HCT116 (cell line): Measurements from ENCODE around the gene C1orf105. TPM values are rescaled to one million over a fixed set of nuclear protein-coding genes. Genes with fewer than 3 reads are reported as not detected.

ENCODE experiments used
- ATAC-seq: fragments of 200-7000 bp; cut with Tn5 transposase; 2 replicates; pipeline ENCODE4 v1.9.1; 2020; ENCODE audit warnings: mild to moderate bottlenecking, moderate library complexity
- BruUV-seq: library from RNA; stranded (reverse); fragments of 400-500 nt; replicated peaks from 2 replicates; lab custom pipeline; 2021; lab: Mats Ljungman, UMichigan
- CTCF ChIA-PET: fragments of 300-600 bp; sonication (Branson Sonifier 250); formaldehyde crosslinking; loops from one replicate; lab custom pipeline; 2021; ENCODE audit warnings: antibody characterized with exemption; lab: Charles Lee
- POLR2A ChIA-PET: fragments of 300-600, 350-600 bp; sonication (Branson Sonifier 250); formaldehyde crosslinking; loops from one replicate; lab custom pipeline; 2021; ENCODE audit warnings: antibody characterized with exemption; lab: Charles Lee
- RAD21 ChIA-PET, 2 experiments: fragments of 300-600 bp; sonication (Branson Sonifier 250); formaldehyde crosslinking; loops; one replicate each; lab custom pipeline; 2023; ENCODE audit warnings: low total read pairs in 2 of 2; ENCODE audit not compliant: uncharacterized antibody in 2 of 2, unreplicated experiment in 2 of 2, low non-redundant PET in 1 of 2; lab: Charles Lee
- DNase-seq: peaks from one replicate; pipeline ENCODE4 v3.0.0-alpha.2; 2010; ENCODE audit warnings: low read depth, low spot score
- H2AFZ ChIP-seq: fragments of 200-600 bp; shearing (Covaris generic), sonication (generic); 2 replicates; pipeline ENCODE4 v1.6.1; 2017; ENCODE audit warnings: low read depth, mixed run types, mixed read lengths, antibody characterized with exemption, low read length; ENCODE audit not compliant: poor library complexity, severe bottlenecking
- H3K27ac ChIP-seq: 2 replicates; pipeline ENCODE4 v1.5.1; 2012; ENCODE audit warnings: low read depth, low read length
- H3K27me3 ChIP-seq: fragments of 200-600 bp; sonication (generic); 2 replicates; pipeline ENCODE4 v1.6.1; 2016; ENCODE audit warnings: mixed run types, low read length, mixed read lengths; ENCODE audit not compliant: insufficient read depth
- H3K36me3 ChIP-seq, 2 experiments: fragments of 200-500 bp in 1 of 2; fragments of 200-600 bp in 1 of 2; sonication (Bioruptor generic) in 1 of 2; sonication (generic) in 1 of 2; 2 replicates each; pipeline versions ENCODE4 v1.5.1 to v1.6.1; 2014 to 2016; ENCODE audit warnings: low read length in 2 of 2, inconsistent platforms in 1 of 2, mixed read lengths in 1 of 2, mixed run types in 1 of 2; ENCODE audit not compliant: insufficient read depth in 2 of 2, control insufficient read depth in 1 of 2
- H3K4me1 ChIP-seq, 2 experiments: fragments of 200-600 bp in 1 of 2; sonication (generic) in 1 of 2; 2 replicates each; pipeline versions ENCODE4 v1.5.1 to v1.6.1; 2012 to 2017; ENCODE audit warnings: low read length in 2 of 2, inconsistent platforms in 1 of 2, mild to moderate bottlenecking in 1 of 2, mixed read lengths in 1 of 2, mixed run types in 1 of 2, moderate library complexity in 1 of 2; ENCODE audit not compliant: insufficient read depth in 2 of 2, control insufficient read depth in 1 of 2
- H3K4me2 ChIP-seq: fragments of 200-600 bp; sonication (generic); 2 replicates; pipeline ENCODE4 v1.6.1; 2017; ENCODE audit warnings: mixed run types, low read length, mixed read lengths
- H3K4me3 ChIP-seq, 2 experiments: fragments of 200-600 bp in 1 of 2; sonication (generic) in 1 of 2; replicated peaks in 1 of 2; 2 replicates each; pipeline ENCODE4 v1.5.1; 2011 to 2016; ENCODE audit warnings: low read length in 2 of 2, control low read depth in 1 of 2, low read depth in 1 of 2, mild to moderate bottlenecking in 1 of 2, mixed read lengths in 1 of 2, mixed run types in 1 of 2
- H3K79me2 ChIP-seq: fragments of 200-600 bp; sonication (generic); 2 replicates; pipeline ENCODE4 v1.6.1; 2017; ENCODE audit warnings: mild to moderate bottlenecking, mixed run types, low read length, moderate library complexity, mixed read lengths; ENCODE audit not compliant: insufficient read depth
- H3K9ac ChIP-seq: fragments of 200-600 bp; sonication (generic); 2 replicates; pipeline ENCODE4 v1.6.1; 2016; ENCODE audit warnings: low read length, mixed read lengths
- H3K9me2 ChIP-seq: fragments of 200-600 bp; sonication (generic), shearing (Covaris generic); 2 replicates; pipeline ENCODE4 v1.6.1; 2017; ENCODE audit warnings: mixed run types, mild to moderate bottlenecking, moderate library complexity; ENCODE audit not compliant: insufficient read depth
- H3K9me3 ChIP-seq, 2 experiments: fragments of 200-500 bp in 1 of 2; fragments of 200-600 bp in 1 of 2; sonication (Bioruptor generic) in 1 of 2; sonication (generic) in 1 of 2; 2 replicates each; pipeline ENCODE4 v1.6.1; 2014 to 2017; ENCODE audit warnings: low read length in 2 of 2, mixed read lengths in 2 of 2, inconsistent platforms in 1 of 2, low read depth in 1 of 2, mild to moderate bottlenecking in 1 of 2, mixed run types in 1 of 2, moderate library complexity in 1 of 2; ENCODE audit not compliant: control insufficient read depth in 1 of 2, insufficient read depth in 1 of 2
- H4K20me1 ChIP-seq: fragments of 200-600 bp; sonication (generic), shearing (Covaris generic); 2 replicates; pipeline ENCODE4 v1.6.1; 2017; ENCODE audit warnings: mixed run types, mild to moderate bottlenecking, moderate library complexity; ENCODE audit not compliant: insufficient read depth
- CBX3 ChIP-seq: IDR thresholded peaks from 2 replicates; pipeline ENCODE4 v1.6.1; 2012; ENCODE audit warnings: low read depth
- CEBPB ChIP-seq: IDR thresholded peaks from 2 replicates; pipeline ENCODE4 v1.6.1; 2012; ENCODE audit warnings: low read depth
- ELF1 ChIP-seq: IDR thresholded peaks from 2 replicates; pipeline ENCODE4 v1.6.1; 2012; ENCODE audit warnings: low read depth, borderline replicate concordance
- FOSL1 ChIP-seq: IDR thresholded peaks from 2 replicates; pipeline ENCODE4 v1.6.1; 2012; ENCODE audit warnings: low read depth
- JUND ChIP-seq: IDR thresholded peaks from 2 replicates; pipeline ENCODE4 v1.6.1; 2012
- POLR2A ChIP-seq: IDR thresholded peaks from 2 replicates; pipeline ENCODE4 v1.7.0; 2011; ENCODE audit warnings: borderline replicate concordance; ENCODE audit not compliant: insufficient read depth, insufficient read length; ENCODE audit errors: extremely low read depth
- SP1 ChIP-seq: IDR thresholded peaks from 2 replicates; pipeline ENCODE4 v1.6.1; 2012; ENCODE audit warnings: low read depth
- TCF7L2 ChIP-seq: IDR thresholded peaks from 2 replicates; pipeline ENCODE4 v1.7.0; 2011; ENCODE audit warnings: borderline replicate concordance, inconsistent platforms; ENCODE audit not compliant: insufficient read depth, insufficient read length; ENCODE audit errors: extremely low read depth
- ZFX ChIP-seq: fragments of 450-650 bp; IDR thresholded peaks from 2 replicates; pipeline ENCODE4 v1.6.1; 2017
- intact Hi-C: fragments of 100-400 bp; cut with micrococcal nuclease; formaldehyde crosslinking; loops from 2 replicates; pipeline ENCODE4 v1.10.0; 2022
- total RNA-seq: library from RNA; stranded (reverse); gene quantifications from one replicate; pipeline ENCODE4 v1.2.1, GENCODE V29; 2021; ENCODE audit not compliant: unreplicated experiment
- TF ChIP-seq, protein P1 (sequence below): IDR thresholded peaks from 2 replicates; pipeline ENCODE4 v1.6.1; 2012
- TF ChIP-seq, protein P2 (sequence below): IDR thresholded peaks from 2 replicates; pipeline ENCODE4 v1.6.1; 2011; ENCODE audit warnings: mild to moderate bottlenecking, low read length, moderate library complexity; ENCODE audit not compliant: insufficient replicate concordance; ENCODE audit errors: extremely low read depth

The C1orf105 gene
- total RNA-seq, 1 experiment from 2014 or later, result not detected

DNA sequence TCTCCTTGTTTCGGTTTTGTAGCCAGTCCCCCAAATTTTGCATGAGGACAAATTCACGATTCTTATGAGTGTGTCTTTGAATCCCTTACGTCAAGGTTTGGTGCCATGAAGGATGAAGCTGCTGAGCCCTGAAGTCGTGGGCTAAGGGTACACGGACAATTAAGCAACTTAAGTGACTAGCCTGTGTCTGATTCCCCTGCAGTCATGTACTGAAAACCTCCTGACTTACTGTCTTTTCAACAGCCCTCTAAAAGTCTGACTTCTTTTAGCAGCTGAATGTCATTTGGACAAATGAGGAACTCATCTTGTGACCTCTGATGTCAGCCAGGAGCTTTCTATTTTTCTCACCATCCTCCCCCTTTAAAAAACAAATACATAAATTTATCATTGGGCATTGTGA is 27.1 kb upstream of the C1orf105 start:
- CTCF ChIA-PET, result no interaction called here
- POLR2A ChIA-PET, result no interaction called here

DNA sequence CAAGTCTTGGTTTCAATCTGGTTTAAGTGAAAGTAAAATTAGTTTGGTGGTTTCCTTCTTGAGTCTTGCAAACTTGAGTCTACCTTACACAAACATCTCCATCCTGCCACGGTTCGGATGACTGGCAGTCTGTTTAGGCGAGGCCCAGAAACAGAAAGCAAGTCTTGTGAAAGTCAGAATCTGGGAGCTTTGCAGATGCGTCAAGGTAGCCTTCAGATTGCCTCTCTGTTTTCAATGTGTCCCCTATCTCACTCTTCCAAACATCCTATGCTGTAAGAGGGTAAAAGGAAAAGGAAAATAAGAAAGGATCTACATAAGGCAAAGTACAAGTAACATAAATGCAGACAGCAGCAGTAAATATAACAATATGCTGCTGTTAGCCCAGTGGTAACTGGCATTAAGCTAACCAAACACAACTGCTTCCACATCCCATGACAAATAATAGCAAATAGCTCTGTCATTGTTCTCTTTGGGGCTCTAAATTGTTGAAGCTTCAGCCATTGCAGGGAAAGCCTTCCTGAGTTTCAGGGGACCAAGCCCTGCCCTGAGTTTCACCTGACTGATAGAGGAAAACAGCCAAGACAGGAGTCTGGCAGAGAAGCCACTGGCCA is 26.2 kb upstream of the C1orf105 start:
- Histone ChIP-seq H4K20me1 (no peaks in the 10 kb centered on the region), H3K4me1 (peaks cover 3 to 4% of the 10 kb centered on the region in 2 experiments; a peak in 3 of 4 replicates)
- TF ChIP-seq TCF7L2 (no peak), CEBPB (no peak), ZFX (no peak), FOSL1 (no peak), JUND (no peak), CBX3 (no peak), POLR2A (no peak), ELF1 (no peak)
- TF ChIP-seq, protein P1, sequence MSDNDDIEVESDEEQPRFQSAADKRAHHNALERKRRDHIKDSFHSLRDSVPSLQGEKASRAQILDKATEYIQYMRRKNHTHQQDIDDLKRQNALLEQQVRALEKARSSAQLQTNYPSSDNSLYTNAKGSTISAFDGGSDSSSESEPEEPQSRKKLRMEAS, result no peak
- TF ChIP-seq, all 23 proteins: peak for 0
- ATAC-seq (no peak), DNase-seq (no peak)
- intact Hi-C loops, result no loop called here
- no peak overlapping the region for H3K27ac ChIP-seq
- no peak overlapping the region for H3K4me2 ChIP-seq
- BruUV-seq, result no TSS peak
- no peaks in the 10 kb centered on the region for H3K79me2 ChIP-seq
- H2AFZ ChIP-seq, result no peak overlapping the region
- no peaks in the 10 kb centered on the region for H3K9me2 ChIP-seq
- ChIA-PET CTCF (no interaction called here), RAD21 (no interaction called here), POLR2A (no interaction called here)
- H3K4me3 ChIP-seq, result no peak overlapping the region
- H3K27me3 ChIP-seq, result no peaks in the 10 kb centered on the region
- no peak overlapping the region for H3K9ac ChIP-seq
- H3K9me3 ChIP-seq, result no peaks in the 10 kb centered on the region
- H3K36me3 ChIP-seq, result no peaks in the 10 kb centered on the region

More for the DNA sequence above, 27.1 kb upstream of the C1orf105 start:
- Histone ChIP-seq H3K9me2 (no peaks in the 10 kb centered on the region), H3K9me3 (no peaks in the 10 kb centered on the region), H3K4me1 (no peaks in the 10 kb centered on the region), H4K20me1 (no peaks in the 10 kb centered on the region), H3K4me3 (no peak overlapping the region), H2AFZ (no peak overlapping the region), H3K4me2 (no peak overlapping the region), H3K79me2 (no peaks in the 10 kb centered on the region), H3K36me3 (no peaks in the 10 kb centered on the region), H3K9ac (no peak overlapping the region), H3K27ac (no peak overlapping the region), H3K27me3 (no peaks in the 10 kb centered on the region)
- no TSS peak for BruUV-seq
- TF ChIP-seq SP1, result no peak
- no peak for TF ChIP-seq ZFX
- TF ChIP-seq, protein P2, sequence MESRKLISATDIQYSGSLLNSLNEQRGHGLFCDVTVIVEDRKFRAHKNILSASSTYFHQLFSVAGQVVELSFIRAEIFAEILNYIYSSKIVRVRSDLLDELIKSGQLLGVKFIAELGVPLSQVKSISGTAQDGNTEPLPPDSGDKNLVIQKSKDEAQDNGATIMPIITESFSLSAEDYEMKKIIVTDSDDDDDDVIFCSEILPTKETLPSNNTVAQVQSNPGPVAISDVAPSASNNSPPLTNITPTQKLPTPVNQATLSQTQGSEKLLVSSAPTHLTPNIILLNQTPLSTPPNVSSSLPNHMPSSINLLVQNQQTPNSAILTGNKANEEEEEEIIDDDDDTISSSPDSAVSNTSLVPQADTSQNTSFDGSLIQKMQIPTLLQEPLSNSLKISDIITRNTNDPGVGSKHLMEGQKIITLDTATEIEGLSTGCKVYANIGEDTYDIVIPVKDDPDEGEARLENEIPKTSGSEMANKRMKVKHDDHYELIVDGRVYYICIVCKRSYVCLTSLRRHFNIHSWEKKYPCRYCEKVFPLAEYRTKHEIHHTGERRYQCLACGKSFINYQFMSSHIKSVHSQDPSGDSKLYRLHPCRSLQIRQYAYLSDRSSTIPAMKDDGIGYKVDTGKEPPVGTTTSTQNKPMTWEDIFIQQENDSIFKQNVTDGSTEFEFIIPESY, result no peak
- ATAC-seq (no peak), DNase-seq (no peak)
- RAD21 ChIA-PET, result no interaction called here
- intact Hi-C loops, result no loop called here
